GM21786 (cell line): Measurements from ENCODE around the gene MYB.
"Not testable (repeated sequence)": the region's sequence is repeated elsewhere in the genome, so short reads cannot be mapped to it uniquely, and the experiment has no call there.

ENCODE experiments used
- ATAC-seq: cut with Tn5 transposase; IDR thresholded peaks from one replicate; pipeline ENCODE4 v1.9.1; 2021; ENCODE audit not compliant: unreplicated experiment

The MYB gene

GRCh38 chr6:135180542-135181332 is at the start of gene MYB:
Gene MYB, plus strand, starts transcription at chr6:135181308. Its CDS starts 206 bp downstream, at chr6:135181514.
- peak; percentile 31 for ATAC-seq

- no peak for ATAC-seq
Observed at GRCh38 chr6:135132776-135133175, 48.3 kb upstream of the MYB start.

GRCh38 chr6:135135835-135136234 is 45.3 kb upstream of the MYB start:
- no peak for ATAC-seq

- ATAC-seq, result no peak
Observed at GRCh38 chr6:135137826-135138225, 43.3 kb upstream of the MYB start.

- no peak for ATAC-seq
Observed at GRCh38 chr6:135141182-135141581, 39.9 kb upstream of the MYB start.

- ATAC-seq, result peak; percentile 68
Observed at GRCh38 chr6:135141728-135142127, 39.4 kb upstream of the MYB start.

- ATAC-seq, result not testable (repeated sequence)
Observed at GRCh38 chr6:135142232-135142631, 38.9 kb upstream of the MYB start.

- no peak for ATAC-seq
Observed at GRCh38 chr6:135144673-135145062, 36.4 kb upstream of the MYB start.

- ATAC-seq, result no peak
Observed at GRCh38 chr6:135145063-135145800, 35.9 kb upstream of the MYB start.

GRCh38 chr6:135146162-135146934 is 34.8 kb upstream of the MYB start:
- no peak for ATAC-seq

GRCh38 chr6:135147637-135148592 is 33.2 kb upstream of the MYB start:
- no peak for ATAC-seq

GRCh38 chr6:135148889-135149288 is 32.2 kb upstream of the MYB start:
- ATAC-seq, result no peak

- ATAC-seq, result no peak
Observed at GRCh38 chr6:135149376-135149775, 31.7 kb upstream of the MYB start.

- not testable (repeated sequence) for ATAC-seq
Observed at GRCh38 chr6:135150481-135150880, 30.6 kb upstream of the MYB start.

- ATAC-seq, result not testable (repeated sequence)
Observed at GRCh38 chr6:135154125-135154524, 27.0 kb upstream of the MYB start.

- ATAC-seq, result no peak
Observed at GRCh38 chr6:135158397-135158796, 22.7 kb upstream of the MYB start.

- ATAC-seq, result peak; percentile 49
Observed at GRCh38 chr6:135159531-135159930, 21.6 kb upstream of the MYB start.

- ATAC-seq, result no peak
Observed at GRCh38 chr6:135161411-135162395, 19.4 kb upstream of the MYB start.
